Measurements from ENCODE around the gene SLC37A4.

GRCh38 chr11:119026970-119027369 lies 3.7 kb downstream of the SLC37A4 start:
- TF ChIP-seq MAX (IDR thresholded peaks at IDR 0.05; ENCODE audit: low read depth, low read length) (no peak), KDM1A (IDR thresholded peaks at IDR 0.05; ENCODE audit: borderline replicate concordance) (no peak)
